GM21723 (cell line): ENCODE results near the gene ORM1.

ENCODE experiments used
- ATAC-seq: cut with Tn5 transposase; IDR thresholded peaks from one replicate; pipeline ENCODE4 v1.9.1; 2021; ENCODE audit warnings: mild to moderate bottlenecking, moderate library complexity; ENCODE audit not compliant: unreplicated experiment

ORM1 gene

DNA sequence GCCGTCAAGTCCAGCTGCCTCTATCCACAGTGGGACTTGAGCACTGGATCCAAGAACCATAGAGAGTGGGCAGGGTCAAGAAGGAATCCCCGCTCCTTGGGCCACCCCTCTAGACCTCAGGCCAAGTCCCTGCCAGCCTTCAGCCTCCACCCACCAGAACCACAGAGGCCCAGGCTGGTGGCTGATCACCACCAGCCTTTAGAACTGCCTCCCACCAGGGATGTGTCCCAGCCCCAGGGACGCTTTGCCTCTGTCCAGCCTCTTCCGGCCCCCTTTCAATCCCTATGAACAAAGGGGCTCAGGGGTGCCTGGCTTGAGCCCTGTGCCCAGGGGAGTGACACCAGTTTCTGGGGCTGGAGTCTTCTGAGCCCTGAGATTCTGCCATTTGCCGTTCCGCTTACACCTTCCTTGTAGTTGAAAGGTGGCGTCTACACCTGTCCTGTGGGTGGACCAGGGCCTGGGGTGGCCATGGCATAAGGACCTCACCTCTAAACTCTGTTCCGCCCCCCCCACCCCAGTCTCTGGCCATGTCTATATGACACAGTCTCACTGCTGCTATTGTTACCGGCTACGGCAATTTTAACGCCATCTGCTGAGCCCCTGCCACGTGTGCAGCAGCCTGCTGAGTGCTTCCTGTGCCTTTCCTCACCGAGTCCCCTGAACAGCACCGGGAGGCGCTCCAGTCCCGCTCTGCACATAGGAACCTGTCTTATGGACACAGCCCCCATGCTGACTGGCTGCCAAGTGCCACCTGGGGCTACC lies 35.7 kb upstream of the ORM1 start:
- ATAC-seq = no peak

DNA sequence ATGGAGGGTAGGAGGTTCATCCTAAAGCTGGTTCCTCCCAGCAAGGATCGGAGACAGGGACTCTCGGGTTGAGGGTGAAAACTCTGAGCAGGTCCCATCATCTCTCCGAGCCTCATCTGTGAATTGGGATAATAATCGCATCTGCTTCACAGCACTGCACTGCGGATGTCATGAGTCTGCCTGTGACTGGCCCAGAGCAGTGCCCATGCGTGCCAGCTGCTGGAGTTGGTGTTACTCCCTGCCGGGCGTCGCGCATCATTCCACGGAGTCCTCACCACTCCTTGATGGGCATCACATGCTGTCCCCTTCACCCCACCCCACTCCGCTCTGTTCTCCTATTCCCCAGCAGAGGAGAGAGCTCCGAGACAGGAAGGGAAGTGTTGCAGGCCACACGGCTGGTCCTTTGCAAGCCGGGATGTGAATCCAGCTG lies 35.1 kb upstream of the ORM1 start:
- no peak for ATAC-seq

- no peak for ATAC-seq
Observed at GRCh38 chr9:114288193-114289091, 34.5 kb upstream of the ORM1 start.

DNA sequence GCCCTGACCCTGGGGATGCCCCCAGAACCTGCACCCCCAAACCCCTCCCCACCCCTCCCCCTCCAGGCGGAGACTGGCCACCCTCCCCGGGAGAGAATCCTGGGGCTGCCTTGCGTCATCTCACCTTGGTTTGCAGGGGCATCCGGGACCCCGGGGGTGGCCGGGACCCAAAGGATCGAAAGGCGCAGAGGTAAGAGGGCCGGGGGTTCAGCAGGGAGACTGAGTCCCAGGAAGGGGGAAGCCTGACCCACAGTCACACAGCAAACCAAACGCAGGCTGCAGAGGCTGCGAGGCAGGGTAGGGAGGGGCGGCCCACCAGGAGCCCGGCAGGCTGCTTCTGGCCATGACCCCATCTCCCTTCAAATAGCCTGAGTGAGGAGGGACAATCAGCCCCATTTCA lies 33.8 kb upstream of the ORM1 start:
- ATAC-seq = no peak

GRCh38 chr9:114289571-114290481 lies 33.1 kb upstream of the ORM1 start:
- no peak for ATAC-seq

DNA sequence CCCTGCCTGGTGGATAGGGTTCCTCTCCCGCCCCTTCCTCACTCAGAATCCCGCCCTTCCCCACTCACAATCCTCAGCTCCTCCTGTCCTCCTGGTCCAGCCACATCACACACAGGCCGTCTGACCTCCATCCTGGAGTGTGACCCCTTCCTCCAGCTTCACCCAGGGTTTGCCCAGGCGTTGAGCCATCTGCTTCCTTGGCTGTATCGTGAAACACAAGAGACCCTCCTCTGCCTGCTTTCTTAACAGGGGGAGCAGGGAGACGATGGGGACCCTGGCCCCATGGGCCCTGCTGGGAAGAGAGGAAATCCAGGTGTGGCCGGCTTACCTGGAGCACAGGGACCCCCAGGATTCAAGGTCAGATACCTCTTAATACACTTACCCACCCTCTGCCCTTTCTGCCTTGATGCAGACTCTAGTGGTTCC lies 32.3 kb upstream of the ORM1 start:
- ATAC-seq = no peak

GRCh38 chr9:114291064-114291474 lies 31.8 kb upstream of the ORM1 start:
- ATAC-seq = no peak

DNA sequence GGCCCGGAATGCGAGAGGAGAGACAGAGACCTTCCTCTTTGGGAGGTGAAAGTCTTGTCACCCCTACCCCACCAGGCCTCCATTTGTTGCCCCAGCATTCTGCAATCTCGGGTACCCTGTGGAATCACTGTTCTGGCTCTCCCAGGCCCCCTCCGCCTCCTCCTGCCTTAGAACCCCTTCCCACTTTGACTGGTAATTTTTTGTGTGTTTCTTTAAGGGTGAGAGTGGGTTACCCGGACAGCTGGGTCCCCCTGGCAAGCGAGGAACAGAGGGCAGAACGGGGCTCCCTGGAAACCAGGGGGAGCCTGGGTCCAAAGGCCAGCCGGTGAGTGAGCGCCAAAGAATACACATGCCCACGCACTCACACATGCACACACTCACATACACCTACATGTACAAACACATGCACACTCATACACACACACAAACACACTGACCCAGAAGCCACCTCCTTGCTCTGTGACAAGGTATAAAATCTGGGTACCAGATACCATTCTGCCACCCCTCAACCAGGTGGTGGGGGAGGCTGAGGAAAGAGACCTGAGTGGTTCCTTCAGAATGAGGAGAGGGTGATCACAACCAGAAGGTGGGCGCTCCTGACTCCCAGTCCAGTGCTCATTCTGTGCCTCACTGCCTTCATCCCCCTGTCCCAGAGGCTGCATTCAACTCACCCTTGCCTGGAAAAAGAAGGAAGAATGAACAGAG lies 30.9 kb upstream of the ORM1 start:
- no peak for ATAC-seq

DNA sequence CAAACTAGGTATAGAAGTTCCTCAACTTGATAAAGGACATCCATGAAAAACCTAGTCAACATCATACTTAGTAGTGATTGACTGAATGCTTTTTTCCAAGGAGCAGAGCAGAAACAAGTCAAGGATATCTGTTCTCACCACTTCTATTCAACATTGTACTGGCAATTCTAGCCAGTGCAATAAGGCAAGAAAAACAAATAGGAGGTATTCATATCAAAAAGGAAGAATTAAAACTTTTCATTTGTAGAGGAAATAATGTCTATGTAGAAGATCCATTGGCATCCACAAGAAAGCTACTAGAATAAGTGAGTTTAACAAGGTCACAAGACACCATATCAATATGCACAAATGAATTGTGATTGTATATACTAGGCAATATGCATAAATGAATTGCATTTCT lies 28.2 kb upstream of the ORM1 start:
- ATAC-seq = no peak

- no peak for ATAC-seq
Observed at GRCh38 chr9:114296338-114296737, 26.6 kb upstream of the ORM1 start.

GRCh38 chr9:114299286-114300152 lies 23.4 kb upstream of the ORM1 start:
- ATAC-seq = no peak

DNA sequence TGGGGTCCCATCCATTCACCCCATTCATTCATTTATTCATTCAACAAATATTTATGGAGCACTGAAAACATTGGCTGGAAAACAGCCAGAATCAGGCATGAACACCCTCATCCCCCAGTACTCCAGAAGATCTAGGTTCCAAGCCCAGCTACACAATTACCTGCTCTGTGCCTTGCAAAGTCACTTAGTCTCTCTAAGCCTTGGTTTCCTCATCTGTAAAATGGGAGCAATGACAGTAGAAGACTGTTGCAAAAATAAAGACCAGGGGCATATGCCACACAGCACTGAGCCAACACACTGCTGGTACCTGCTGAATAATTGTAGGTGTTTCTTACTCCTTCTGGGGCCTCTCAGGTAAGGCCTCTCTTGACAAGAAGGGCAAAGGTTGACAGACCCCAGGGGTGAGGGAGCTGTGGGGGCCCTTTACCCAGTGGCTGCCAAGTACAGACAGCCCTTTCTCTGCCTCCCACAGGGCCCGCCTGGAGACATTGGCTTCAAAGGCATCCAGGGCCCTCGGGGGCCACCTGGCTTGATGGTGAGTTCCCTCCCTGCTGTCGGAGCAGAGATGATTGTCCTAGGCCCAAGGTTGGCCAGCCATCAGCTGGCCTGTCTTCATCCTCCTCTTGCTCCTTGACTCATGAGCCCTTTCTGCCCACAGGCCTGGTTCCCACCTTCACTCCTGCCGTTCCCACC lies 22.6 kb upstream of the ORM1 start:
- no peak for ATAC-seq

DNA sequence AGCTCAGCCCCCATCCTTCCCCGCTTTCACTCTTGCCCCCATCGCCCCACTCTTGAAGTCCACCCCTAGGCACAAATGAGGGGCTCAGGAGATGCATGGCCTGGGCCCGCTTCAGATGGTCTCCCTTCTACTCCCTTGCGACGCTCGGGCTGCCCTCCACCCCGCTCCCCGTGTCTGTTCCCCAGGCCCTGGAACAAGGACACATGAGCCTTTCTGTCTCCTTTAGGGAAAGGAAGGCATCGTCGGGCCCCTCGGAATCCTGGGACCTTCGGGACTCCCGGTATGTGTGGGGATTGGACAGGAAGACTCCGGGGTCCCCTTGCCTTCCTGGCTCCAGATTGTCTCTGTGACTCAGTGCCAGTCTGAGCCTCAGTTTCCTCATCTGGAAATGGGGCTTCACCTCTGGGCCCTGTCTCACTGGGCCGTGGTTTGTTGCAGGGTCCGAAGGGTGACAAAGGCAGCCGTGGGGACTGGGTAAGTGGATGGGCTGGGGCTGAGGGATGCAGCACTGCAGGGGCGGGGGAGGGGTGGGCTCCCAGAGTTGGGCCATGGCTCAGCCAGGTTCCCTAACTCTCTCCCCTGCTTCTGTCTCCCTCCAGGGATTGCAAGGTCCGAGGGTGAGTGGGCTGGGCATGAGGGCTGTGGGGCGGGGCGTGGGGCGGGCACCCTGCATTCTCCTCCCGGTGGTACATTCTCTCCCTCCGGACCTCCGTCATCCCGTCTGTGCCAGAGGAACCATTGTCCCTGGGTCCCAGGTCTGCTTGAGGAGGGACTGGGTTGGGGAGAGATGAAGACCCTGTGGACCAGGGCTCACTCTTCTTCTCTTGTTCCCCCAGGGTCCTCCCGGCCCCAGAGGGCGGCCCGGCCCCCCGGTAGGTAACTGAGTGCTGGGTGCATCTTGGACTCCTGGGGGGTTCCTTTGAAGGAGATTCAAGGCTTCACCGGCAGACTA lies 21.8 kb upstream of the ORM1 start:
- ATAC-seq = no peak

- no peak for ATAC-seq
Observed at GRCh38 chr9:114301798-114302565, 20.9 kb upstream of the ORM1 start.

- ATAC-seq = no peak
Observed at GRCh38 chr9:114302727-114303126, 20.2 kb upstream of the ORM1 start.

DNA sequence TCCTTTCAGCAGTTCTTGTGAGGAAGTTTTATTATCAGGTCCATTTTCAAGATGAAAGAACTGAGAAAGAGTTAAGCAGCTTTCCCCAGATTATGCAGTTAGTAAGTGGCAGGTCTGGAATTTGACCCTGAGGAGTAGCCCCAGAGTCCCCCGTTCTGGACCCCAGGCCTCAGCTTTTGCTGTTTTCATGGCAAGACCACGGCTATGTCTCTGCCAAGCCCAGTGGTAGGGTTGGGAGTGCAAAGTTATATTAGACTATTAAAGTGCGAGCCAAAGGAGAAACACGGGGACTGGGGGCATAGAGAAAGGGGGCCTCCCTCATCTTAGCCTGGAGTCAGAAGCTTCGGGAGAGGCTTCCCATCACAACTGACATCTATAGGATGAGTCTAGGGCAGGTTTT lies 19.3 kb upstream of the ORM1 start:
- no peak for ATAC-seq

- no peak for ATAC-seq
Observed at GRCh38 chr9:114303977-114304376, 18.9 kb upstream of the ORM1 start.
